ENCODE results near the gene MRPL38.
A peak's percentile ranks its signal among the peaks of the same experiment; 100 is the strongest.

MRPL38 gene

GRCh38 chr17:75904749-75905521, at the start of gene MRPL38:
Gene MRPL38 (minus strand): TSS chr17:75904884. CDS start chr17:75904875, 9 bp downstream.
- peak; percentile 91 for DNase-seq (ENCODE audit: low read depth)

- no peak for DNase-seq (ENCODE audit: low read depth)
Measured at GRCh38 chr17:75950855-75951554, 46.3 kb upstream of the MRPL38 start.

DNA sequence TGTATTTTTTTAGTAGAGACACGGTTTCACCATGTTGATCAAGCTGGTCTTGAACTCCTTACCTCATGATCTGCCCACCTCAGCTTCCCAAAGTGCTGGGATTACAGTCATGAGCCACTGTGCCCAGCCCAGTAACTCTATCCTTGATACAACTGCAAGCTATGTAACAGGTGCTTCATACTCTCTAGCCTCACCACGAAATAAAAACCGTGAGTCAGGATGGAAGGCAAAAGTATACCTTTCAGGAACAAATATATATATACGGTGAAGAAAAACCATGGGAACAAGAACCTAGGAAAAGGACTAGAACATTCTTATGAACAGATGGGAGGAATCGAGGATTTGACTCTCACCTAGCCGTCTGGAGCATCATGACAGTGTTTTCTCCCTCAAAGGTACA, 45.7 kb upstream of the MRPL38 start:
- DNase-seq (ENCODE audit: low read depth), result no peak

- DNase-seq (ENCODE audit: low read depth), result no peak
Measured at GRCh38 chr17:75945211-75945610, 40.5 kb upstream of the MRPL38 start.

DNA sequence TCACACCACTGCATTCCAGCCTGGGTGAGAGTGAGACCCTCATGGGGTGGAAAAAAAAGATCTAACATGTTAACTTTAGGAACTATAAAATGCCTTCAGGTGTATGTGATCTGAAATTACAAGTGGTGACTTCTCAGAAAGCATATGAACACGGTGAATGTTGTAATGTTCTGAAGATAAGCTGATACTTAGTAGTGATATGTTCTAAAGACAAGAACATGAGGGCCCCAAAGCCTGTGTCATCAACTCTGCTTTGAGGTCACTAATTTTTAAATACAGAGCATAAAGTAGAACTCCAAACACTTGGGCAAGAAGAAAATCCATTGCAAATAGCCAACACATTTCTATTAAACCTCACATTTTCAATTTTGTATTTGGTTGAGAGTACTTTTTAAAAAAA, 38.8 kb upstream of the MRPL38 start:
- no peak for DNase-seq (ENCODE audit: low read depth)

GRCh38 chr17:75942473-75942872, 37.8 kb upstream of the MRPL38 start:
- no peak for DNase-seq (ENCODE audit: low read depth)

DNA sequence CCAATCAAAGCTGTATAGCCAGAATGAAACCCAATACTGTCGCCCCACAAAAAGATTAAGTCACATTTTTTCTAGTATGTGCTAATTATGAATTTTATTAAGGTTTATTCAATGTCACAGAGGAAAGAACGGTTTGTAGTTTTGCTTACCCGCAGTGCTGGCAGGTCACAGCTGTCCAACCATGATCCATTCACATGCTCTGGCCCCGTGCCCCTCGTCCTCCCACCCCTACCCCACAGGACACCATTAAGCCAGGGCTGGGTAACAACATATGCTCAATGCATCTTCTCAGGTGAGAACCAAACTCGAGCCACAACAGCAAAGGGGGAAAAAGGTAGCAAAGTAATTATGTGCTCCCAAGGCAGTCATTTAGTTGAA, 36.7 kb upstream of the MRPL38 start:
- no peak for DNase-seq (ENCODE audit: low read depth)

GRCh38 chr17:75940727-75941441, 36.2 kb upstream of the MRPL38 start, which contains the start of gene FBF1:
Gene FBF1 (minus strand): TSS chr17:75941042. CDS start chr17:75938149, 2,893 bp downstream.
- DNase-seq (ENCODE audit: low read depth), result peak; percentile 95

DNA sequence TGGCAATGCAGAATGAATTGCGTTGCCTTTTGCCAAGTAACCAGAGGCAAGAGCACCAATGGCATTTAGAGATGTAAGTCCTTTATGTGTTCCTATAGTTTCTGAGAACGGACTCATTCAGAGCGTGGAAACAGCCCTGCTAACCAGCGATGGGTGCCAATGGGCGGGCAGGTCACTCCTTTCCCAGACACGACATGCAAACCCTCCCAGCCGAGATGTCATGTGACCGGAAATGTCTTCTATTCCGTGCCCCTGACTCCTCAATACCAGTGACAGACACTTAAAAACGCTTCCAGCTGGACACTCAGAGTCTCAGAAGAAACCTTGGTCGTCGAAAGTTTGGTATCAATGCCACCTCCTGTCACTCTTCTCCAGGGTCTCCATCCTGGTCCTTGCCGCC, 33.0 kb upstream of the MRPL38 start:
- no peak for DNase-seq (ENCODE audit: low read depth)

GRCh38 chr17:75933808-75934207, 29.1 kb upstream of the MRPL38 start:
- no peak for DNase-seq (ENCODE audit: low read depth)

DNA sequence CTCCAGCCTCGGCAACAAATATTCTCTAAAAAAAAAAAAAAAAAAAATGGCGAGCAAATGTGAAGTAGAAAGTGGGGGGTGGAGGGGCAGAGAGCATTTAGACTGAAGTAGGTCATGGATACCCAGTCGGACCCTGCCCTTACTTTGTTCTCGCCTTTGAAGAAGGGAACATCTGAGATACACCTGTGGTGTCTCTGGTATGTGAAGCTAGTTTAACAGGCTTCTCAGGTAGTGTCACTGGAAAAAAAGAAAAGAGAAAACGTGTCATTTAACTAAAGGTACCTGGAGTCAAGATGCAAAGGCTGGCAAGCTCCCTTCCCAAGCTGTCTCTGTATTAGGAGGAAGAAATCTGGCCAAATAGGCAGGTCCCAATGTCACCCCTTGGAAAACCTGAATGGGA, 28.2 kb upstream of the MRPL38 start:
- no peak for DNase-seq (ENCODE audit: low read depth)

DNA sequence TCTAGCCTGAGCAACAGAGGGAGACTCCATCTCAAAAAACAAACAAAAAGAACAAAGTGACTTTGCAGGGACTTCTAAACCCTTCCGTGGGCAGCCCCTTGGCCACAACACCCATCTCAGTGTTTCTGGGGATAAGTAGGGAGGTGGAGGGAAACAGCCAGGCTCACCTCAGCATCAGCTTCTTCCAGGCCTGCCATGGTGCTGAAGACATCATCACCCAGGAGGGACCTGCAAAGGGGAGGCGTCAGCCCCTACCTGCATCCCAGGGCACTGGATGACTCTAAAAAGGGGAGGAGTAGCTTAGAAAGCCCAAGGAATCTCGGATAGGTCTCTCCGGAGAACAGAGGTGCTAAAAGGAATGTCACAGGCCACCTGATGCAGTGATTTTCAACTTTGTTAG, 26.4 kb upstream of the MRPL38 start:
- DNase-seq (ENCODE audit: low read depth), result no peak

DNA sequence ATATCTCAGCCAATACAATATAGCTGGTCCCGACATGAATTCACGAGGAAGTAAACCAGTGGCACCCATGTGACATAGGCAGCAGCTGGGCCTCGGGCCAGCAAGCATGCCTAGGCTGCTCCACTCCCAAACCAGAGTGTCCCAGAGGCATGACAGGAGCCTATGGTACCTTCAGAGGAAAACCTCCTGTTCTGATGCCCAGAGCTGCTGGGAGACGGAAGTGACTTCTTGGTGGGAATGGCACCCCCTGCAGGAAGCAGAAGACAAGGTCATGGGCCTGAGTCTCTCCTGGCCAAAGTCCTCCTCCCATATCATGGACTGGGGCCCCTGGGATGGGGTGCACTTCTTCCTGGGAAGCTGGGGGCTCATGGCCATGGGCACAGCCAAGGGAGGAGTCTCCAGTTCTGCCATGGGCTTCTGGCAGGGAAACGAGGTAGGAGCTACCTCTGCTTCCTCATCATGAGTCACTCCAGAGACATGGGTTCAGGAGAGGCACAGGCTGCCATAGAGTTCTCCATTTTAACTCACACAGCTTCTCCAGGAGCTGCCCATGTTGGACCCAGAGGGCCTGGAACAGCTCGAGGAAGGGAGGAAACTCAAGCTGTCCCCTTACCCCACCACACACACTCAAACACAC, 22.7 kb upstream of the MRPL38 start:
- no peak for DNase-seq (ENCODE audit: low read depth)

DNA sequence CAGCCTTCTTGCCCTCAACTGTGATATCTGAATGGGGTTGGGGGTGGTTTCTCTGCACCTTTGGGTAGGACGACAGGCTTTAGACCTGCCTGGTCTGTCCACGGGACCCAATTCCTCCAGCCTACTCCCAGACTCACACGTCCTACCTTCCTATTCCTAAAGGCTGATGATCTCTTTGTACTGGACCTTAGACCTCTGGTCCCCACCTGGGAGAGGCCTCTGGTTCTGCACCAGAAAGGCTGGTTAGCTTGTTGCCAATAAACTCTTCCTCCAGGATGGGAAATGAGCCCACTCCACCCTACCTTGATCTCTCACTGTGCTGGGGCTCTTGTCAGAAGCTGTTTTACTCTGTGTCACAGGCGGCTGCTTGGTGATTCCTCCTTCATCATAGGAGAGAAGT, 21.8 kb upstream of the MRPL38 start:
- DNase-seq (ENCODE audit: low read depth), result no peak

DNA sequence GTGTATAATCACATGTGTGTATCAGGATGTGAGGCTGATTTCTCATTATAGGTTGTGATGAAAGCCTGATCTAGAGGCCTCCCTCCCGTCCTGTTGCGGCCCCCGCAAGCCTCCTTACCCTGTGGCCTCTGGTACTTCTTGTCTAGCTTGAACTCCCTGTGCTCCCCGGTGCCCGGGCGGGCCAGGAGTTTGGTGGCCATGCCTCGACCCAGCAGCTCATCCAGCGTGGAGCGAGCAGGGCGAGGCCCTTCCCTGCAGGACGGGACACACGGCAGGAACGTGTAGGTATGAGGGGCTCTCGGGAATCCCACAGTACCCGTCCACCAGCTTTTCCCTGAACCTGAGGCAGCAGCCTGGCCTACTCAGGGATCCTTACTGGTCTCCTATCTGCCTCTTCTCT, 21.2 kb upstream of the MRPL38 start:
- no peak for DNase-seq (ENCODE audit: low read depth)

GRCh38 chr17:75925103-75925502, 20.4 kb upstream of the MRPL38 start:
- no peak for DNase-seq (ENCODE audit: low read depth)

DNA sequence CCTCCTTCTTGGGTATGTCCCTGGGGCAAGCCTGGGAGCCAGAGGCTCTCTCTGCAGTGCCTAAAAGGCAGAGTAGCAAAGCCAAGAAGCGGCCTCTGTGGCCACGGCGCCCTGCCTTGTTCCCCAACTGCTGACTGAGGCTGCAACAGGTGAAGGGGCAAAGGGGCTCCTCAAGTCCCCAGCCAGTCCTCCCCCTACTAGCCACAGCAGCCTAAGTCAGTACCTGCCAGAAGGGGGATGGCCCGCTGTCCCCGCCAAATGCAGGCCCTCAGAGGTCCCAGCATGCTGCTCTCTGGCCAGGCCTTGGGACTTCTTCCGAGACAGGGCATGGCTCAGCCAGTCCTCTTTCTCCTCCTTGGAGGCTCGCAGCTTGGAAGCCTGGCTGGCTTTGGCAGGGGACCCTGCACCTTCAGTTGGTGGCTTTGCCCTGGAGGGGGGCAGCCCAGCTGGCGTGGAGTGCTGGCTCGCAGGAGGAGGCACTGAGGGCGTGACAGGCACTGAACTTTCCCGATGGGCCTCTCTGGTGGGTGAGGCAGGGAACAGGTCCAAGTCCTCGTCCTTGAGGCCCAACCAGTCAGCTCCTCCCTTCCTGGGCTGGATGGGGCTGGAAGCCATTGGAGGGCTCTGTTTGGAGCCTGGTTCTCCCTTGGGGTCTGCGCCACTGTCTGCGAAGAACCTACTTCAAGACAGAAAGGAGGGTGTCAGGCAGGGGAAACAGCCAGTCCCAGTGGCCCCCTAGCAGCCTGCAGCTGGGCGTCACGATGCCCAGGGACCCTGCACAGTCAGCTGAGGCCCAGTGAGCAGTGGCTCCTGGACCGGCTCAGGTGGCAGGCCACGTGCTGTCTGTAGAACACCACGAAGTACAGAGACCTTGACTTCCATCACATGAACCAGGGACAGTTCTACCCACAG, 18.5 kb upstream of the MRPL38 start:
- no peak for DNase-seq (ENCODE audit: low read depth)

DNA sequence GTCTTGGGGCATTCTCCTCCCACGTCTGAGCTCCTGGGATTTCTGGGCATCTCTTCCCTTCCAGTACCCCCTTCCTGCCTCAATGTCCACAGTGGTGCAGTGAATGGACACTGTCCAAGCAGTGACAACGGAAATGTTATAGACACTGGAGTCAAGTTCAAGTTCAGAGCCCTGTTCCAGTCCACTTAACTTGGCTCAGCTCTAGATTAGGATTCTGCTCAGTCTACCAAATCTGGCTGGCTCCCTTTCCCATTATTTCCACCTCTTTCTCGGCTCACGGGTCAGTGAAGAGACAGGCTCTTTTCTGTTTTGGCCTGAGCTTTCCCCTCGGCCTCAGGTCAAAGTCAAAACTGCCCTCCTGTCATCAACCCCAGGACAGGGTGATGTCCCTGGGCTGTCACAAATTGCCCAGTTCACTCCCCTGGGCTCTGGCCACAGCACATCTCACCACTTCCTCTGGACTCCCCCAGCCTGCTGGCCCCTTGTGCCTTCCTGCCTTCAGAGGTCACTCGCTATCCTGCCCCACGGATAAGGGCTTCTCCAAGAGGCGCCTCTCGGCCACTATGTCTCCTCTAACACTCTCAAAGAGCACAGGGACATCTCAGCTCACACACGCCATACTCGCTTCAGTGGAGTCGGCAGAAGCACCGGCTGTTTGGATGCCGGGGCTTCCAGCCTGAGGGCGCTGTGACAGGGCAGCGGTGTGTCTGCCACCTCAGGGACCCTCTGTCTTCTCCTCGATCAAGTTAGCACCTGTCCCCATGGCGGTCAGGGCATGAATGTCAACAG, 17.7 kb upstream of the MRPL38 start:
- no peak for DNase-seq (ENCODE audit: low read depth)

DNA sequence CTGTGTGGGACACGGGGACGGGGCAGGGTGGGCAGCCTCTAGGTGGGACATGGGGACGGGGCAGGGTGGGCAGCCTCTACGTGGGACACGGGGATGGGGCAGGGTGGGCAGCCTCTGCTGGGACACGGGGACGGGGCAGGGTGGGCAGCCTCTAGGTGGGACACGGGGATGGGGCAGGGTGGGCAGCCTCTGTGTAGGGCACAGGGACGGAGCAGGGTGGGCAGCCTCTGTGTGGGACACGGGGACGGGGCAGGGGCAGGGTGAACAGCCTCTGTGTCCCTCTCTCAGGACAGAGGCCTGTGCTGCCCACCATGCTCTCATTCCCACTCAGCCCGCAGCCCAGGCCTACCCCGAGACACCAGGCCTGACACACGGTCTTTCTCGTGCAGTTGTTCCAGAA, 16.9 kb upstream of the MRPL38 start:
- DNase-seq (ENCODE audit: low read depth), result no peak

DNA sequence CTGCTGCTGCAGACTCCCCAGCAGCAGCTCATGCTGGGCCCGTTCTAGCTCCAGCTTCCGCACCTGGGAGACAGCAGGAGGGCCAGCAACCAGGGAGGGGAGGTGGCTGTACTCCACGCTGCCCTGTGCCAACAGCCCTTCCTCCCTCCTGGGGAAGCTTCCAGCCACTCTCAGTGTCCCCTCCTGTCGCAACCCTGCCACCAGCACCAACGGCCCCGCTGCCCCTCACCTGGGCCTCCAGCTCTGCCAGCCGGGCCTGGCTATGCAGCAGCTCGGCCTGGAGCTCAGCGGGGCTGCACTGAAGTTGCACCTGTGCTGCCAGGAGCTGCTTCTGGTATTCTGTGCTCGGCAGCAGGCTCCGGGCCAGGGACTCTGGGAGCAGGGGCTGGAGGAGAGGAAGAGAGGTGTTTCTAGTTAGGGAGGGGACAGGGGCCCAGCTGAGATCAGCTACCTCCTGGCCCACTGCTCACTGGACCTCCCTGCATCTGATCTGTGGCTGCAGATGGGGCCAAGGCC, 15.4 kb upstream of the MRPL38 start:
- no peak for DNase-seq (ENCODE audit: low read depth)
